Measurements from ENCODE around the gene TBC1D13.
A peak's percentile ranks its signal among the peaks of the same experiment; 100 is the strongest.
"Not testable (repeated sequence)": the region's sequence is repeated elsewhere in the genome, so short reads cannot be mapped to it uniquely, and the experiment has no call there.

The TBC1D13 gene

DNA sequence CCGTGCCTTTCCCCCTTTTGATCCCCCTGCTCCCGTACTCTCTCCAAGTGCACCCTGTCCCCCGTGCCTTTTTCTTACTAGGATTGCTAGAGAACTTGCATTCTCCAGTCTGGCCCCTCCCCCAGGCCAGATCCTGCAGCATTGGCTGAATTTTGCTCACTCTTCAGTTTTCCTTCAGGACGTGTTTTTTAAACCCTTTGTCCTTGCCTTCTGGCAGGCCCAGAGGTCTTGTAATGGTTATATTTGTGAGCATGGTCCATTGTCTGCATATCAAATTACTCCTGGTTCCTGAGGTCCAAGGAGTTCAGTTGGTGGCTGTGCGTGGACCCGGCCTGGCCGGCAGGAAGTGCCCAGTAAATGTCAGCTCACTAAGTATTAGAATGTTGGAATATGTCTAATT is 606 bp downstream of the TBC1D13 start:
- DNase-seq, result no peak

GRCh38 chr9:128788445-128788844 is 1.4 kb downstream of the TBC1D13 start:
- DNase-seq, result no peak

DNA sequence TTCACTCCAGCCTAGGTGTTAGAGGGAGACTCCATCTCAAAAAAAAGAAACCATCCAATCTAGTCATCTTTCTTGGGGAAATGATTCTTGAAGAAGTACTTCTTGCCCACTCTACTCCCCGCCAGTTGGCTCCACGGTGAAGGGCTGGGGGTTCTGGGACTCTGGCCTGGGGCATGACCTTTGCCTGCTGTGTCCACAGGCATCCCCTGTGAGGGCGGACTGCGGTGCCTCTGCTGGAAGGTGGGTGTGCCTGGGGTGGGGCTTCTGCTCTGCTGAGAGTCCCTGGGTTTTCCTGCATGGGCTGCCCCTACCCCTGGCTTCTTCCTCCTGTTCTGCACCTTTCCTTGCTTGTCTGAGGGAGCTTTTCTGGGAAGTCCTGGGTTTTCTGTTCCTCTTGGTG is 3.5 kb downstream of the TBC1D13 start:
- DNase-seq, result no peak

DNA sequence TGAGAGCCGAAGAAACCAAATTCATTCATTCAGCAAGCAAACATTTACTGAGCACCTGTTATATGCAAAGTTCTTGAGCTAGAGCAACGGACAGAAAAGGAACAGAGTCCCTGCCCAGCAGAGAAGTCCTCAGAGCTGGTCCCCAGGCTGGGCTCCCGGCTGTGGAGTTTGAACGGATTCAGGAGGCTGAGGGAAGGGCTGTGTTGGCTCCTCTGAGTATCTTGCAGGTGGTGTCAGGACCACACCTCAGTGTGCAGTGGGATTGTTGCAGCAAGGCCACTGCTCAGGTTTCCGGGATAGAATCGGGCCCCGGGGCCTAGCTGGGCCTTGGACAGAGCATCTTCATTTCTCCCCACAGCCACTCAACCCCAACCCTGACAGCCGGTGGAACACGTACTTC is 5.1 kb downstream of the TBC1D13 start:
- DNase-seq, result no peak

DNA sequence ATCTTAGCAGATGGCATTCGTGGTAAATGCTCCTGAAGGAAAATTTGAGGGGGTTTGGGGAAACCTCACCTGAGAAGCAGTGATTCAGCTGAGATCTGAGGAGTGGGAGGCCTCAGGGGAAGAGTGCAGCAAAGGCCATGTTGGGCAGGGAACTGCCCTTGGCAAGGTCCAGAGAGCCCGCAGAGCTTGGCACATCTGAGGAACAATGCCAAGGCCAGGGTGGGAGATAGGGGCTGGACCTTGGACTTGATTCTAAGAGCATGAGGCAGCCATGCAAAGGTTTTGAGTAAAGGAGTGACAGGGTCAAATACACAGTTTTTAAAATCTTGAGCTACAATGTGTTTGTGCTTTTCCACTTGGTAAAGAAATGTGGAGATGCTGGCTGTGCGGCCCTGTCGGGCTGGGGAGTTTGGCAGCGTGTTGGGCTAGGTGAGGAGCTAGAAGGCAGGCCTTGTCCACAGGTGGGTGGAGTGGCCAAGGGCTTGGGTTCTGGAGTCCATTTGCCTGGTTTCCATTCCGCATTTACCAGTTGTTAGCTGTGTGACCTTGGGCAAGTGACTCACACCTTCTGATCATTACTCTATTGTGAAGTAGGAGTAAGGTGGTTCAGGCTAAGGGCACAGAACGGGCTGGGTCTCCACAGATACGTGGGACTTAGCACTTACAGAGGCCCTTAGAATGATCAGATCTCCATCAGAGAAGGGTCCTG is 6.1 kb downstream of the TBC1D13 start:
- no peak for DNase-seq

- not testable (repeated sequence) for DNase-seq
Measured at GRCh38 chr9:128794961-128795360, 7.9 kb downstream of the TBC1D13 start.

- no peak for DNase-seq
Measured at GRCh38 chr9:128798896-128799295, 11.8 kb downstream of the TBC1D13 start.

DNA sequence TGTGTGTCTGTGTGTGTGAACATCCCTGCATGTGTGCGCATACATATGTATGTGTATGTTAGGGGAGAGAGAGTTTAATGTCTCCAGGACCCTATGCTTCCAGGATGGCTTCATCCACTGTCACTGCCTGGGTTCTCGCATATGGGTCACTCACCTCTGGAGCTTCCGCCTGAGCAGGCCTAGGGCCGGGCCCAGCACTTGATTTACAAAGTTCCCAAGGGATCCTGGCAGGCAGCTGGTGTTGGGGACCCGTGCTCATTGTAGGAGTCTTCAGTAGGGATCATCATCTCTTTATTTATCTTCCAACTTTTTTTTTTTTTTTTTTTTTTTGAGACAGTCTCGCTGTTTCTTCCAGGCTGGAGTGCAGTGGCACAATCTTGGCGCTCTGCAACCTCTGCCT is 13.0 kb downstream of the TBC1D13 start:
- no peak for DNase-seq

- no peak for DNase-seq
Measured at GRCh38 chr9:128802482-128802881, 15.4 kb downstream of the TBC1D13 start.

- DNase-seq, result no peak
Measured at GRCh38 chr9:128805661-128806060, 18.6 kb downstream of the TBC1D13 start.

GRCh38 chr9:128807827-128808226 is 20.8 kb downstream of the TBC1D13 start:
- DNase-seq, result no peak

DNA sequence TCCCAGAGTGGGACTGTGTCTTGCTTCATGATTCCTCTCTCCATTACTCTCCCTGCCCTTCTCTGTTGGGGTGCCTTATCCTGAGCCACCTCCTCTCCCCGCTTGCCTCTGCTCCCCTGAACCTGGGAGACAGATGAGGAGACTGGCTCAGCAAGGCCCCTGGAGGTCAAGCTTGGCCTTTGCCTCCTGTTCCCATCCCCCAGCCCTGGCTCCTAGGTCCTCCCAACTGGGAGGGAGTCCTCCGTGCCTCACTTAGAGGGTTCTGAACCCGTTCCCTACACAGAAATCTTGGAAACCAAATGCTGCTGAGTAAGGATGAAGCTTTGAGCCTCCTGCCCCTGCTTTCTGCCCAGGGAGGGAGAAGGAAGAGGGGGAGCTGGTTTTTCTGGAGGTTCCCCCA is 21.5 kb downstream of the TBC1D13 start:
- DNase-seq, result no peak

- no peak for DNase-seq
Measured at GRCh38 chr9:128809036-128809599, 22.1 kb downstream of the TBC1D13 start.

DNA sequence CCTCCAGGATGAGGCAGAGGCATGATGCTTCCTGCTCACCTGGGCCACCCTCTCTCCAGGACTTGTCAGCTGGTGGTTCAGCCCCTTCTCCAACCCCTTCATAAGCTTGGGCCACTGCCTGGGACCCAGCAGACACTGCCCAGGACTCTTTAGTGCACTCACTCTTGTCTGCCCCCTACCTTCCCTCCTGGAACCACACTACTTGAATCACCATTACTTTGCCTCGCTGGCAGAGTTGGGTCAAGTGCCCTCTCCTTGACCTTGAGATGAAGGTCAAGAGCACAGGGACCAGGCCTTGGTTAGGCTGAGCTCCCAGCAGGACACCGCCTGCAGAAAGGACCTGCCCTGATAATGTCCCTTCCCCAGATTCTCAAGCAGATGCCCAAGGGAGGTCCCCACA is 22.8 kb downstream of the TBC1D13 start:
- no peak for DNase-seq

- no peak for DNase-seq
Measured at GRCh38 chr9:128810873-128811272, 23.8 kb downstream of the TBC1D13 start.

GRCh38 chr9:128818099-128818838 is 31.2 kb downstream of the TBC1D13 start, which contains the start of gene ENDOG:
Gene ENDOG, plus strand, starts transcription at chr9:128818500. Its CDS starts 185 bp downstream, at chr9:128818685.
- peak; percentile 96 for DNase-seq

- DNase-seq, result no peak
Measured at GRCh38 chr9:128818839-128819715, 32.0 kb downstream of the TBC1D13 start.

GRCh38 chr9:128819716-128820664 is 32.9 kb downstream of the TBC1D13 start:
- DNase-seq, result peak; percentile 68

DNA sequence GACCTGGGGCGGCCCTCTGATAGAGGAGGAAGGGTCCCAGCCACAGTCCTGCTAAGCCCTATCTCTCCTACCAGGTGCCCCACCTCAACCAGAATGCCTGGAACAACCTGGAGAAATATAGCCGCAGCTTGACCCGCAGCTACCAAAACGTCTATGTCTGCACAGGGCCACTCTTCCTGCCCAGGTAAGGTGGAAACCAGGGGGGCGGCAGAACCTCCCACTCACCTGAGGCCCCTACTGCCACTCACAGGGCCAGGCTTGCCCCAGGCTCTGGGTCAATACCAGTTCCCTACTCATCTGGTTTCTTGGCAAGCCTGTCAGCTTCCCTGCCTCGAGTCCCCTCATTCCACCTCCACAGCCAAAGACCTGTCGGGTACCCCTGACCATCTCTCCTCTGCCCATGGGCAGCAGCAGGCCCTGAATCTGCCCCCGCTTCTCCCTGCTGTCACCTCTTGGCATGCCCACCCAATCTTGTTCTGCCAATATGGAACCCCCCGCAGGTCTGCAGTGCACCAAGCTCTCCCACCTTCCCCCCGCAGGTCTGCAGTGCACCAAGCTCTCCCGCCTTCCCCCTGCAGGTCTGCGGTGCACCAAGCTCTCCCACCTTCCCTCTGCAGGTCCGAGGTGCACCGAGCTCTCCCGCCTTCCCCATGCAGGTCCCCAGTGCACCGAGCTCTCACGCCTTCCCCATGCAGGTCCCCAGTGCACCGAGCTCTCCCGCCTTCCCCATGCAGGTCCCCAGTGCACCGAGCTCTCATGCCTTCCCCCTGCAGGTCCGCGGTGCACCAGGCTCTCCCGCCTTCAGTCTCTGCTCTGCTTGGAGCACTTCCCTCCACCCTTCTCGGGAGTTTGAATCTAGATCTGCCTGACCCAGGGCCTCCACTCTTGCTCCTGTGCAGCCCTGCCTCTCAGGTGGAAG is 33.9 kb downstream of the TBC1D13 start:
- DNase-seq, result no peak

DNA sequence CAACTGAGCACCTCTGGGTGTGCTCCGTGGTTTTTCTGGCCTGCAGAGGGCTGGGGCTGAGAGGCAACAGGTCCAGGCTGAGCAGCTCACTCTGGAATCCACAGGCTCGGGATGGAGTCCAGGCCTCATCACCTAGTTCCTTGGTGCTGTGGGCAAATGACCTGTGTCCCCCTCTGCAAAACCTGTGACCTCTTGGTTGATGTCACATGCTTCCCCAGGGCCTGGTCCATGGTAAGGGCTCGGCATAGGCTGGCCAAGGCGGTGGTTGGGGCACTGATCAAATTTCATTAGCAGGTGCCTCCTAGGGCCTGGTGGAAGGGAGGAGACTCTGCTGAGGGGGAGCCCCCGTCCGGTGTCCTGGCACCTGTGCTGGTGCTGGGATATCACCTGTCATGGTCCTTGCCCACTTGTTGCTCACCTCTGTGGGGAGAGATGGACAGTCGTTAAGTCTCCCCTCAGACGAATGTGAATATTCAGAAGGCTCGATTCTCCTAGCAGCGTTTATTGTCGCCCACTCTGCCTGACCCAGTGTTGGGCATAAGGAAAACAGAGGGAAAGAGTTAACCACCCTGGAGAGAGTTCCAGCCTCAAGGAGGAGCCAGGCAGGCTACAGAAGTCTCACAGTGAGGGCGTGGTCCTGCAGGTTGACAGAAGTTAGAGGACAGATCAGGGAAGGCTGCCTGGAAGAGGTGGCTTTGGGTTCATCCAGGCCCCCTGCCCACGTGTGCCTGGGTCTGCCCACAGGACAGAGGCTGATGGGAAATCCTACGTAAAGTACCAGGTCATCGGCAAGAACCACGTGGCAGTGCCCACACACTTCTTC is 34.7 kb downstream of the TBC1D13 start:
- DNase-seq, result no peak
